Brain pericyte (primary cell): ENCODE measurements around the gene AAGAB.
A peak's percentile ranks its signal among the peaks of the same experiment; 100 is the strongest.

ENCODE experiments used
- DNase-seq: peaks from one replicate; pipeline ENCODE4 v3.0.0-alpha.2; 2012; ENCODE audit warnings: low read depth, low spot score

The AAGAB gene

DNA sequence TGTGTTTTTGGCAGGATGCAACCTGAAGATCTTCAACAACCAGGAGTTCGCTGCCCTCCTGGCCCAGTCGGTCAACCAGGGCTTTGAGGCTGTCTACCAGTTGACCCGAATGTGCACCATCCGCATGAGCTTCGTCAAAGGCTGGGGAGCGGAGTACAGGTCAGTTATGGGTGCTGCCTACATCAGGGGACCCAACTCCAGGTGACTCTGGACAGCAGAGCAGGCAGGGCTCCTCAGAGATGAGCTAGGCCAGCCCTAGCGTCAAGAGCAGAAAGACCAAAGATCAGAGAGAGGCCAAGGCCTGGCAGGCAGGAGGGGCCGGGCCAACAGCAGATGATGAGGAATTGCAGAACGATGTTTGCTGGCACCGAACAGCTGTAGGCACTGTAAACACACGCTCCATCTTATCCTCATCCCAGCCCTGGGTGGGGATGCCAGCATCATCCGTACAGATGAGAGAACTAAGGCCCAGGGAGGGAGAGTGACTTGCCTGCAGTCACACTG, 67.1 kb downstream of the AAGAB start:
- DNase-seq: no peak

DNA sequence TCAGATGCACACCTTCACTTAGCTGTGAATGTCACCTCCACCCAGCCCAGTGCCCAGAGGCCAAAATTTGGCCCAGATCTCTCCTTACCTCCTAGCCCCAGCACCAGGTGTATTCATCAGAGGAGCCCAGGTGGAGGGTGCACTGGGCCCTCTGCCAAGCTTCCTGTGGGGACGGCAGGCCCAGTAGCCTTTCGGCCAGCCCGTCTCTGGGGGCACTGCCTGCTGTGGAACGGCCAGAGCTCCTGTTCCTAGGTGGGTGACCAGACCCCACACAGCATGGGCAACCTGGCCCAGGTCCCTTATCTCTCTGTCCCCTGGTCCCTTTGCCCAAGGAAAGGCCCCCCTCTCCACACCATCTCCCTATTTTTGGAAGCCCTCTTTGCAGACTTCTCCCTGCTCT, 67.8 kb downstream of the AAGAB start:
- no peak for DNase-seq

DNA sequence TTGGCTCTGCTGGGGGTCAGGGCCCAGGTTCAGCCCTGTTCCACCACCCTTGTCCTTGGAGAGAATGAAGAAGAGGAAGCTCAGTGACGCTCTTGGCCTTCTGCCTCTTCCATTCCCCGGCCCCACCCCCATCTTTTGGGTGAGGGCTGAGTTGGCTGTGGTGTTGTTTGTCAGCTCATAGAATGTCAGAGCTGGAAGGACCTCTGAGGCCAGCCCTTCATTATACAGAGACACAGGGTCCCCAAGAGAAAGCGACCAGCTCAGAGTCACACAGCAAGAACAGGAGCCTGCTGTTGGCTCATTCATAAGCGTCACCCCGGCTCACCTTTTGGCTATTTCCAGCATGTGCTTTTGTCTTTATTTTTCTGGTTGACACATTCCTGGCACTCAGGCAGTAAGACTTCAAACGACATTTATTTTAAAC, 68.2 kb downstream of the AAGAB start:
- DNase-seq: no peak

DNA sequence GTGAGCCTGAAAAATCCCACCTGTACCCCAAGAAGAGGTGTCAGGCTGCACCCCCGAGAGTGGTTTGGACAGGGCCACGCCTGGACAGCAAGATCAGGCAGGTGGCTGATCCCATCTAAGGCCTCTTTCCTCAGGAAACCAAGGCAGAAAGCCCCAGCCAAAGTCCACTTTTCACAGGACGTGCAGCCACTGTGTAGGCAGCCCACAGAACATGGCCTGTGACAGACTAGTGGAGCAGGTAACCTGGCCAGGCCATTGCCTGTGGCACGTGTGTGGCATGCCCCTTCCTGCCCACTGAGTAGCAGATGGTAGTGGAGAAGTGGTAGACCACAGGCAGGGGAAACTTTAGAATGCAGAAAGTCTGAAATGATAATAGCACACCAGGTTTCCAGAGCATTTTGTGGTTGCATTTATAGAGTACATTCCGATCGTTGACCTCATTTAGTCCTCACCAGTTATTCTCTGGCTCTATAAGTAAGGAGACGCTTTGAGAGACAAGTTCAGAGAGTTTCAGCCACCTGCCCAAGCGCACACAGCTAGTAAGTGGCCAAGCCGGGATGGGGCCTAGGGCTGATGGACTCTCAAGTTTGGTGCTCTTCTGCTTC, 68.7 kb downstream of the AAGAB start:
- no peak for DNase-seq

DNA sequence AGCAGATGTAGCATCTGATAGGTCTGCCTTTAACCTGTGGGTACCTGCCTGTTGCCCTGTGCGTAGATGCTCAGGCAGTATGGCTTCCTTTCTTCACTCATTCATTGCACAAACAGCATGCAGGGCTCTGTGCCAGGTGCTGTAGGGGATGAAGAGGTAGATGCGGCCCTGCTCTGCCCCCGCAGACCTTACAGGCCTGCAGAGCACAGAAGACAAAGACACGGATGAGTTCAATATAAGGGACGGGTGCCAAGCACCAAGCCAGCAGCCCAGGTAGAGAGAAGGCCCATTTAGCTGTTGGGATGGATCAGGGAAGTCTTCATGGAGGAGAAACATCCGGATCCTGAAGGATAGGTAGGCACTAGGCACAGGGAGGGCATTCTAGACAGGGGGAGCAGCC, 69.4 kb downstream of the AAGAB start:
- no peak for DNase-seq

DNA sequence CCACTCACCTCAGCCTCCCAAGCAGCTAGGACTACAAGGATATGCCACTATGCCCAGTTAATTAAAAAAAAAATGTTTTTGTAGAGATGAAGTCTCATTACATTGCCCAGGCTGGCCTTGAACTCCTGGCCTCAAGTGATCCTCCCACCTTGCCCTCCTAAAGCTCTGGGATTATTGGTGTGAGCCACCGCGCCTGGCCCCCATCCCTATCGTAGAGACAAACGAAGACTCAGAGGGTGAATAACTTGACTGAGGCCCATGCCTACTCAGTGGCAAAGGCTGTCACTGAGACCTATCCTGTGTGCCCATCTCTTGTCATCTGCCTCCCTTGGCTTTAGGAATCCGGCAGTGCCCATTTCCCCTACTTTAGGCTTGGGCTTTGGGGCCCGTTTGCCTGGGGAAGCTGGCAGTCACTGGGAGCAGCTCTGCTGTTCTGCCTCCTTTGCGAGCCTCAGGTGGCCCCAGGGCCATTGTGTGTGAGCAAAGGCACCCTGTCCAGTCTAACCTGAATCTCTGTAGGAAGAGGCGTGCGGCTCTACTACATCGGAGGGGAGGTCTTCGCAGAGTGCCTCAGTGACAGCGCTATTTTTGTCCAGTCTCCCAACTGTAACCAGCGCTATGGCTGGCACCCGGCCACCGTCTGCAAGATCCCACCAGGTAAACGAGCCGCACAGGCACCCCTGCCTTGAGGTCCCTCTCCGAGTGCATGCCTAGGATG, 70.1 kb downstream of the AAGAB start:
- DNase-seq: no peak

DNA sequence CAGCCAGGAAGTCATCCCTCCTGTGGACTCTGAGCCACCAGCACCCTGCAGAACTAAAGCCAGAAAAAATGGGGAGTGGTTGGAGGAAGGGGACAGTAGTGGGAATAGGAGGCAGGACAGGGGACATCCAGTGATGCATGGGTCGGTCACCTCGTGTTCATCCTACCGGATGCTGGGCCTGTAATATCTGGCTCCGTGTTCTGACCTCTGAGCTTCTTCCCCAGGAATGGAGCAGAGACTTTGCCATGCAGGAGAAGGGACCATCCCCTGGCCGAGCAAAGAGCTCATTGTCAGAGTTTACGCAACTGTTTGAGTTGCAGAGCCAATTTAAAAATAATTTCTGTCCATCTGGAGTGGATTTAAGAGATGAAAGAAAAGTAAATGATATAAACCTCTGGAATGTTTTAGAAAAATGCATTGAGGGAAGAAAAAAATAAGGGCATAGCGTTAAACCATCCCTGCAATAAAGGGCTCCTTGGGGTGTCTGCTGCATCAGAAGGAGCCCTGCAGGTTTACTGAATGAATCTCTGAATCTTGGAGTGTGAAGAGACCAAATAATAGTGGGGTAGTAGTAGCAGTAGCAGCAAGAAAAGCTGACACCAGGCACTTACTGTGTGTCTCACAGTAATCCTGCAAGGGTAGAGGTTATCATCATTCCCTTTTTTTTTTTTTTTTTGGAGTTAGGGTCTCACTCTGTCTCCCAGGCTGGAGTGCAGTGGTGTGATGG, 70.9 kb downstream of the AAGAB start:
- DNase-seq: no peak

DNA sequence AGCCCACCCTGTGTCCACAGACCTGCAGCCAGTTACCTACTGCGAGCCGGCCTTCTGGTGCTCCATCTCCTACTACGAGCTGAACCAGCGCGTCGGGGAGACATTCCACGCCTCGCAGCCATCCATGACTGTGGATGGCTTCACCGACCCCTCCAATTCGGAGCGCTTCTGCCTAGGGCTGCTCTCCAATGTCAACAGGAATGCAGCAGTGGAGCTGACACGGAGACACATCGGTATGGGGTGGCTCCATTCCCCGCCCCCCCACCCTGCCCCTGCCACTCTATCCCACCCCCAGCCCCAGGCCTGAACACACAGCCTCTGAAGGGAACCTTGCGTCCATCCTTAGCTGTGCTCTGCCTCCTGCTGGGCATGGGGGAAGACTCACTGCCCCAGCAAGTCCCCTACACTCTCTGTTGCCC, 73.2 kb downstream of the AAGAB start:
- no peak for DNase-seq

DNA sequence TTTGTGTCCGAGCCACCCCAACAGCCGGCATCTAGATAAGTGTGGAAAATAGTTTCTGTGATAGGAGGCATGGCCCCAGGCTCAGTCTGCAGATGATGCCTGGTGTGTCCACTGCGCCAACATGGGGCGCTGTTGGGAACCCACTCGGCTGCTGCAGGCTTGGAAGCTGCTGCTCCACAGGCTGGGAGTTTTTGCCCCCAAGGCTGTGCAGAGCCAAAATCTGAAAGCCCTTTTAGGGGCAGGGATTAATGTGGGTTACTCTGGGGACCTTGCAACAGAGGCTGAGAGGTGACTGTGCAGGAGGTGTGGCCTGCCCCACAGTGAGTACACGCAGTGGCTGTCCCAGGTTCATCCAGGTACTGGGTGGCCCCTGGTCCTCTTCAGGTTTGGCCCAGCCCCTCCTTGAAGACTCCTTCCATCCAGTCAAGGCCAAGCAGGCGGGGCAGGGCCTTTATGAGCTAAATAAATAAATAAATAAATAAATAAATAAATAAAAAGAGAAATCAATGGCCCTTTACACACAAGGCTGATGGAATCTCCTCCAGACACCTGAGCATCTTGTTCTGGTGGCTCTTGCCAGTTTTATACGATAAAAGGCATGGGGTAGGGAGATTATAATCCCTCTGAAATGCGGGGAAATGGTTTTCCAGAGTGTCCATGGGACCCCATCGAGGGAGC, 73.8 kb downstream of the AAGAB start:
- no peak for DNase-seq

DNA sequence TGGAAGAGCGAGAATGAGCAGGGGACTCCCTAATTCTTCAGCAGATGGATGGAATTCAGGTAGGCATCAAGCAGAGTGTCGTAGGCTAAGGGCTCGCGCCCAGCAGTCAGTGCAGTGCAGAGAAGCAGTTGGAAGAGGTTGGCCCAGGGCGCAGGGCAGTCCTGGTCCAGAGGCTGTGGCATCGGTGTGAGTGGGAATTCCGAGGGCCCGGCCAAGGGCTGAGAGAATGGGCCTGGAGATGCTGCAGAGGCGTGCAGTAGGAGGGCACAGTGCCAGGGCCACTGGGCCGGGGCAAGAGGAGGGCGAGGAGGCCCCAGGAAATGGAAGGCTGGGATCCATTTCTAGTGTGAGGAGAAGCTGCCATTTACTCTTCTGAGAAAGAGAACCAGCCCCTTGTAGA, 74.4 kb downstream of the AAGAB start:
- DNase-seq: no peak

DNA sequence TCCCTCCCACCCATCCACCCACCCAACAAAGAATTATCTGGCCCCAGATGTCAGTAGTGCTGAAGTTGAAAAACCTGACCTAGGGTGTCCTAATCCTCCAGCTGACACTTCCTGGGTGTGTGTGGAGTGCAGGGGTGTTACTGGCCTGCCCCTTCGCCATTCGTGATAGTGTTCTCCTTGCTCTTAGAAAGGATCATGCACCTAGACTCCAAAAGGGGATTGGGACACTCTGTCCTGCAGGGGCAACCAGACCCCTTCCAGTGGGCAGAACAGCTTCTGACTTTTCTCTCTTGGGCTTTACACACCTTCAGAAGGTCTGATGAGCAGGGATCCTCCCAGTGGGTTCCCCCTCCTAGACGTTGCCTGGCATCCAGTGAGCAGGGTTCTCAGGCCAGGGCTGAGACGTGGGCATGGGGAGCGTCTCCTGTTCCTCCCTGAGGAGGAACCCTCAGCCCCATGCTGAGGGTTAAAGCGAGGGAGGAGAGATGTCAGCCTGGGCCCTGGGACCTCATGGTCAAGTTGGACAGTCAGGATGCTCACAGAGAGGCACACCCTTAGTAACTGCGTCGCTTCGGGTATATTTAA, 75.0 kb downstream of the AAGAB start:
- DNase-seq: no peak

DNA sequence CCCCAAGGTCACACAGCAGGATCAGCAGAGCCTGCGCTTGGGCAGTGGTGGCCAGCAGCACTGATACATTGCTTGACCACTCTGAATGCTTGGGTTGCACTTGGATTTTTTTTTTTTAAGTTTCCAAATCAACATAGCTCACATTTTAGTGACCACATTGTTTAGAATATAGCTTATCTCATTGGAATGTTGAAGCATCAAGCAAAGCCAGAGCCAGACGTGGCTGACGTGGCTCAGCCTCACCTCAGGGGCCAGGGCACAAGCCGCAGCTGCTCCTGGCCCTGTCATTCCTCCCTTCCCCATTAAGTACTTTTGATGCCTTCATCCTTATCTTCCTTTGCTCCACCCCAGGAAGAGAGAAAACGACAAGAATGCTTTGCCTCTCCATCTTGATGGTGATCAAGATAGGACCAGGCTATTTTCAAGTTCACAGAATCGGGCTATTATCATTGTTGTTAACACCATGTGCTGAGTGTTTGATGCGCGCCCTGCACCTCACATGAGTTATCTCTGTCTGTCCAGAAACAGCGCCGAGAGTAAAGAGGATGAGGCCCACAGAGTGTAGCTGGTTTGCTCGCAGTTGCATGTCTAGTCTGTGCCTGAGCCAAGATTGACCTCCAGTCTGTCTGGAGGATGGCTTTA, 75.8 kb downstream of the AAGAB start:
- peak; percentile 65 for DNase-seq

DNA sequence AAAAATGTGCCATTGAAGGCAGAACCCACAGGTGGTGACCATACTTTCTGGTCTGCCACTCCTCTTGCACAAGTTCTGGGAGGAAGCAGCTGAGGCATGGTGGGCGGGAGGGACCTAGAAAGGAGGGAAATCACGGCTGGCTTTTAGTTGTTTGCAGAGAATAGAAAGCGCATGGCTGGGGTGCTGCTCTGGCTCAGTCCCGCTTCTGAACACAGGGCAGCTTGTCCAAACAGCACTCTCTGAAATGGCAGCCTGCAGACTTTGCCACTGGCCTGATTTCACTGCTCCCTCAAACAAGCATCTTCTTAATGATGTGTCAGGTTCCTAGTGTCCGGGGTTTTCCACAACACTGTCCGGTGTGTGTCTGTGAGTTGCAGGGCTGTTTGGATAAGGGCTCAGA, 76.7 kb downstream of the AAGAB start:
- DNase-seq: no peak

DNA sequence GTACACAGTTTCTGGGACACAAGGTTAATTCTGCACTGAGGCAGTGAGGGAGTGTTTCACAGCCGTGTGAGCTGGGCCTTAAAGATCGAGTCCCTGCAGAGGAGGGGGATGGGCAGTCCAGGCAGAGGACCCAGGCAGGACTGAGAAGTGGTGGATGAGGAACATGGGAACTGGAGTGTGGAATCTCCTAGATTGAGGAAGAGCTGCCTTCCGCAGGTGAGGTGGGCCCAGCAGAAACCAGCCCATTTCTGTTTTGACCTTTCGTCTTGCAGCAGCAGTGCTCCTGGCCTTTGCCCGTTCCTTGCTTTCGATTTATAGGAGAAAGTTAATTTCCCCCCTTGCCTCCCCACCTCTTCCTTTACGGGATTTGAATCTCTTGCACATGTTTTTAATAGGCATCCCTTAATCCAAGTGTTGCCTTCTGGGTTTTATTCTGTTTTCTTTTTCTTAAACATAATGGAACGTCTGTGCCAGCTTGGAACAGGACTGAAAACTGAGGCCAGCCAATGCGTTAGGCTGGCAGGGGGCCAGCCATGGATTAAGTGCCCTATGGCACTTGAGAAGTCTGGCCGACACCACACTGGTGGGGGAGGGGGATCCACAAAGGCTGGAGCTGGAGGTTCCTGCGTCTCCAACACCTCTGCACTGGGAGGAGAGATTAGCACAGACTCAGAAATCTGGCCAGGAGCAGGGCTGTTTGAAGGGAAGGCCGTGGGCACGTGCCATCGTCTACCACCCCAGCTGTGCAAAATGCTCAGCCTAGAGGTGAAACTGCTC, 78.1 kb downstream of the AAGAB start:
- no peak for DNase-seq

DNA sequence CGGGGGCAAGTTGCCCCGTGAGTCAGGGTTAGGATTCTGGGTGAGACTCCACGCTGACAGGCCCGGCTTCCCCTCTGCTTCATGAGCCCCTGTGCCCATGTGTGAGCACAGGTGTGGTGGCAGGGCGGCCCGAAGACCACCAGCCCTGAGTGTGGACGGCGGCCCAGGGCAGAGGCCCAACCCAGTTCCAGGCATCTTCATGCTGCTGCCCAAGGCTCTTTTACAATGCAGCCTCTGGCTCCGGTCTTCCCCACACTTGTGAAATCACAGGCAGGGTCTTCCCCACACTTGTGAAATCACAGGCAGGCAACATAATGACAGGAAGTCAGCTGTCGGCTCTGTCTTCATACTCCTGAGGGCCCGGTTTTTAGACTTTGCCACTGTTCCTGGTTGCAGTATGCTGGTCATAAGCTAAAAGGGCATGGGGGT, 78.8 kb downstream of the AAGAB start:
- DNase-seq: no peak

DNA sequence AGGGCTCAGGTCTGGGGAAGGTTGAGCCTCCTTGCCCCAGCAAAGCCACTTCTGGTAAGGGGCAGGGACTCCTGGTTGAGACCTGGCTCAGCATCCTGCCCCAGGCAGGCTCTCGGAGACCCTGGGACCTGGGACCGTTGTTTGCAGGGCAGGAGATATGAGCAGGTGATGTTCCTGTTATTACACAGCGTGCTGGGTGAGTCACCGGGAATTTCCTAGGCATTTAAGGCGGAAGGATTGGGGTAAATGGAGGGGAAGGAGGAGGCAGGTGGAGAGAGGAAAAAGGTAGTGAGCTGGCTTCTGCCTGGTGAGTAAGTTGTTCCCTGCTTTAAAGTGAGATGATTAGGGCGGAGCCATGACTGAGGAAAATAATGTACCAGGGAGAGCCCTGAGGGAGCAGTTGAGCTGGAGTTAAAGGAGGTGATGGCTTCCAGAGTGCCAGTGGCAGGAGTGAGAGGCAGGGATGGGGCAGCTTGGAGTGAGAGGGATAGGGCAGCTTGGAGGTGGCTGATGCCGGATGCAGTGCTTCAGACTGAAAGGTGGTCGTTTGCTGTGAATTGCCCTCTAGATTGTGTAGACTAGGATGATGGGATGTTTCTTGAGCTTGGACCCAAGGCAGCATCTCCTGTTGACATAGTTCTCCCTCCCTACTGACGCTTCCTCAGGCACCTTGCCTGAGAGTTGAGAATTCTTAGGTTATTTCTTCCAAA, 79.4 kb downstream of the AAGAB start:
- no peak for DNase-seq

DNA sequence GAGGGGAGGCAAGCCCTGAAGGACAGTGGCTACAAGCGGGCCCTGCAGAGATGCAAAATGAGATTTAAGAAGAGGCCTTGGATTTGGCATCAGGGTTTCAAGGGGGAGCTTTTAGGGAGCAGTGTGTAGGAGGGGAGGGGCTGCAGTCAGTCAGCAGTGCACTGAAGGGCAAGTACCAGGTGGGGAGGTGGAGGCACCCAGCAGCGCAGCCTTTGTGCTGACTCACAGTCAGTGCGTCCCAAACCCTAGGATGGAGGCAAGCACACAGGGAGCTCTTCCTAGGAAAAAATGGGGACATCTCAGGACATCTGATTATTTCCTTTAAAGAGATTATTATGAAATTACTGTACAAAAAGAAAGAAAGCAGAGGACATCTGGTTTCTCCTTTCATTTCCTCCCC, 80.0 kb downstream of the AAGAB start:
- no peak for DNase-seq

DNA sequence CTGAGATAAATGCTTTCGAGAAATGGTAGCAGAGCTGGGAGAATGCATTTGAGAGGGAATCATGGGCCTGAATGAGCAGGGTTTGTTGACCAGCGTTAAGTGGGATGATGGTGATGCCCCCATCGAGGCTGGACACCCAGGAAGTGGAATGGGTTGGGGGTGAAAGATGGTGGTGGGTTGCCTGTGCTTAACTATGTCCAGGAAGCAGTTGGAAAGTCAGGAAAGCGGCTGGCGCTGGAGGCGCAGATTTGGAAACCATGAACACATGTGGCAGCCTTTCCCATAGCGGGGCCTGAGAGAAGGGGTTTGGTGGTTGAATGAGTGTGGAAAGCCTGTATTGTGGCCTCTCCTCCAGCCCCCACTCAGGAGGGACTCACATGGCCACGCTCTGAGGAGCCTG, 80.7 kb downstream of the AAGAB start:
- DNase-seq: no peak

DNA sequence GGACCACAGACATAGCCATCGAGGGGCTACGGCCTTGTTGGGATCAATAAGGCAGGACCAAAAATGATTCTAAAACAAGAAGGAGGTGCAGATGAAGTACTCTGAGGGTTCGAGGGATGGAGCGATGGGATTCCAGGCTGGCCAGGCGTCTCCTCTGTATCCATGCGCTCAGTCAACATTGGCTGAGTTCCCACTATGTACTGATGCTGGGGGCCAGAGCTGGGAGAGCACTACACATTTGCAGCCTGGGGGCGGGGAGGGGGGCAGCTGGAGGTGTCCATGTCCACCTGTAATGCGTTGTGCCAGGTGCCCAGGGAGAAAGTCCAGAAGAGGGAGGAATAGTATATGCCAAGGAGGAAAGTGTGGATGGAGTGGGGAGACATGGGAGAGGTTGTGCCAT, 81.5 kb downstream of the AAGAB start:
- DNase-seq: no peak

DNA sequence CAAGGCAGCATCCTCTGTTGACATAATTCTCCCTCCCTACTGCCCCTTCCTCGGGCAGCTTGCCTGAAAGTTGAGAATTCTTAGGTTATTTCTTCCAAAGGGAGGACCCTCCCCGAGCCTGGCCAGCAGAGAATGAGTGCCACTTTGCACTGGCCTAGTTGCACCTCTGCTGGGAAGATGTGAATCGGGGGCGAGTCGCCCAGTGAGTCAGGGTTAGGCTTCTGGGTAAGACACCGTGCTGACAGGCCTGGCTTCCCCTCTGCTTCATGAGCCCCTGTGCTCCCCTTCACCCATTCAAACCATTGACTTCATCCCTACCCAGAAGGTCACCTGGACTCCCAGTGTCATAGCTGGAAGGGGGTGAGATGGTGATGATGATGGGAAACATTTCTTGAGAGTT, 82.3 kb downstream of the AAGAB start:
- DNase-seq: no peak
